Astrocyte of the cerebellum (primary cell): ENCODE results near the gene ADAMTSL3.

ENCODE experiments used
- DNase-seq: peaks from one replicate; pipeline ENCODE4 v3.0.0-alpha.2; 2011; ENCODE audit warnings: low read depth
- H3K4me3 ChIP-seq: 2 replicates; pipeline ENCODE4 v1.5.1; 2011; ENCODE audit warnings: mild to moderate bottlenecking, low read depth, low read length, moderate library complexity
- in situ Hi-C: cut with HindIII; loops from 2 replicates; pipeline ENCODE4 v1.10.0; 2017; ENCODE audit warnings: low sequenced_read_pairs
- TF ChIP-seq, protein P1 (sequence below): IDR thresholded peaks from 2 replicates; pipeline ENCODE4 v1.5.1; 2012; ENCODE audit warnings: low read length, low read depth, moderate library complexity, mild to moderate bottlenecking; ENCODE audit errors: missing control alignments

Gene ADAMTSL3

DNA sequence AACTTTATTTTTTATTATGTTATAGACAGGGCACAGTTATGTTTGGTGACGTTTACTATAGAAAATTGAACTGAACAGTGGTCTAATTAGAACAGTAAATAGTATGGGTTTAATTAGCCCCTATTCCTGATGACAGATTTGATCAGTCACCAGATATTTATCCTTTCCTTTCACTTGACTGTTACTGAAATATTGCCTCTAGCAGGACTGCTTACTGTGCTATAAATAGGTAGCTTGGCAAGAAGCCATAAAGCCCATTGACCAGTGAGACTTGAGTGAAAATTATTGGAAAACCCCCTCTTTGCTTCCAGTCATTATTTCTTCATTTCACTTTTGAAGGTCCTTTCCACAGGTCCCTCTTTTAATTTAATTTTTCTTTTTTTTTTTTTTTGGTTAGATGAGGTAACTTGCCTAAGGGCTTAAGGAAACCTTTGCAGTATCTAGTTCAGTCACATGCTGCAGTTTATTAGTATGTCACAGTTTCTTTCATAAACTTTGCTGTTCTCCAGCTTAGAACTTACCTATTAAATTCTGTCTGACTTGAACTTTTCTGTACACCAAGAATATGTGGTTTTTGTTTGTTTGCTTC is 115.6 kb downstream of the ADAMTSL3 start:
- TF ChIP-seq, protein P1, sequence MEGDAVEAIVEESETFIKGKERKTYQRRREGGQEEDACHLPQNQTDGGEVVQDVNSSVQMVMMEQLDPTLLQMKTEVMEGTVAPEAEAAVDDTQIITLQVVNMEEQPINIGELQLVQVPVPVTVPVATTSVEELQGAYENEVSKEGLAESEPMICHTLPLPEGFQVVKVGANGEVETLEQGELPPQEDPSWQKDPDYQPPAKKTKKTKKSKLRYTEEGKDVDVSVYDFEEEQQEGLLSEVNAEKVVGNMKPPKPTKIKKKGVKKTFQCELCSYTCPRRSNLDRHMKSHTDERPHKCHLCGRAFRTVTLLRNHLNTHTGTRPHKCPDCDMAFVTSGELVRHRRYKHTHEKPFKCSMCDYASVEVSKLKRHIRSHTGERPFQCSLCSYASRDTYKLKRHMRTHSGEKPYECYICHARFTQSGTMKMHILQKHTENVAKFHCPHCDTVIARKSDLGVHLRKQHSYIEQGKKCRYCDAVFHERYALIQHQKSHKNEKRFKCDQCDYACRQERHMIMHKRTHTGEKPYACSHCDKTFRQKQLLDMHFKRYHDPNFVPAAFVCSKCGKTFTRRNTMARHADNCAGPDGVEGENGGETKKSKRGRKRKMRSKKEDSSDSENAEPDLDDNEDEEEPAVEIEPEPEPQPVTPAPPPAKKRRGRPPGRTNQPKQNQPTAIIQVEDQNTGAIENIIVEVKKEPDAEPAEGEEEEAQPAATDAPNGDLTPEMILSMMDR: no peak
- H3K4me3 ChIP-seq: no peak overlapping the region
- in situ Hi-C loops: no loop called here
- DNase-seq: no peak

DNA sequence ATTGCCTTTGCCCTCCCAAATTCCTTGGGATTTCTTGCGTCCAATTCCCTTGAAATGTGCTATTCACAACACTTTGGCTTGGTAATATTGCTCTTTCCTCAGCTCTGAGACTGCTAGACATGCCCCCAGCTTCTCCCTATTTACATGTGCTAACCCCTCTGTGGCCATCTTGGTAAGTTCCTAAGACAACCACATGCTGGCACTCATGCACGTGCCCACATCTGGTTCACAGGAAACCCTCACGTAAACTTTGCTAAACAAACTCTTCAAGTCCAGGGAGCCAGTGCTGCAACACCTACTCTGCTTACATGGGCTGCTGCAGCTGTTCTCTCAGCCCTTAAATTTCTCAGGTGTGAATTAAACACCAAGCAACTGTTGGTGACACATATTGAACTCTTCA is 121.8 kb downstream of the ADAMTSL3 start:
- DNase-seq: no peak
- H3K4me3 ChIP-seq: no peak overlapping the region
- in situ Hi-C loops: no loop called here
- TF ChIP-seq, protein P1: no peak

DNA sequence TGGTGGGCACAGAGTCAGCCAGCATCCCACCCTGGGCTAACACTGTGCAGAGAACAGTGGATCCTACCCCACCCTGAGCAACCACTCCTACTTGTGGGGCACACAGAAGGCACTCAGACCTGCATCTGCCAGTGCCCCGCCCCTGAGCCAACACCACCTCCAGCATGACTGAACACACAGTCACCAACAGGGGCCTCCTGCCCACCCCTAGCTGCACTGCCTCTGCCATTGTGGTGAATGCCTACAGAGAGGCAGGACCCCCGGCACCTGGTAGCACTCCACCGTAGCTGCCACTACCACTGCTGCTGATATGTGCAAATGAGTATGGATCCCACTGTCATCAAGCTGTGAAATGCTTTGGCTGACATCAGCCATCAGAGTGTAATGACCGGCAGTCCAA is 123.1 kb downstream of the ADAMTSL3 start:
- DNase-seq: no peak
- in situ Hi-C loops: no loop called here
- no peak overlapping the region for H3K4me3 ChIP-seq
- TF ChIP-seq, protein P1: no peak

DNA sequence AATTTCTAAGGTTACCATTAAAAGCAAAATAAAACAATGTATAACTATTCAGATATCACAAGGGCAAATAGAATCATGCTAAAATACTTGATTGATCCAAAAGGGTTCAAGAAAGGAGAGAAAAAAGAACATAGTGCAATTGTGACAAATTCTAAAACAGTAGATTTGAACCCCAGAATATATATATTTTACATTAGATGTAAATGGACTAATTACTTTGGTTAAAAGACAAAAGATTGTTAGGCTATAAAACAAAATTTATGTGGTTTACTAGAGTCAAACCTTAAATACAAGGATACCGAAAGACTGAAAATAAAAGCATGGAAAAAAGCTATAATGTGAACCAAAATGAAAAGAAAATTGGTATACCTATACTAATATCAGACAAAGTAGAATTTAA is 129.3 kb downstream of the ADAMTSL3 start:
- DNase-seq: no peak
- TF ChIP-seq, protein P1: no peak
- in situ Hi-C loops: no loop called here
- H3K4me3 ChIP-seq: no peak overlapping the region

DNA sequence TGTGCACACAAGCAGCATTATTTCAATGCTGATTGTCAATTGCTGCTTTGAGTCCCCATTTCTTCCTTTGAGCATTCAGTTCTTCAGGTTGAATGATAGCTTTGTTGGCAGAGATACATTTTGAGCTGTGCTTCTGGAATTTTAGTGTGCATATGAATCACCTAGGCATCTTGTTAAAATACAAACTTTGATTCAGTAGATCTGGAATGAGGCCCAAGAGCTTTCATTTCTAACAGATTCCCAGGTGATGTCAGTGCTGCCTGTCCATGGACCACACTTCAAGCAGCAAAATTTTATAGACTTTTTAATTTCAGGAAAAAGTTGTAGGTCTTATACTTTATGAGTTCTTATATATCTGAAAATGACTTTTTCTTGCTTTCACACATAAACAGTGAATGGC is 131.1 kb downstream of the ADAMTSL3 start:
- no peak overlapping the region for H3K4me3 ChIP-seq
- peak; percentile 18 for DNase-seq
- in situ Hi-C loops: no loop called here
- TF ChIP-seq, protein P1: no peak

DNA sequence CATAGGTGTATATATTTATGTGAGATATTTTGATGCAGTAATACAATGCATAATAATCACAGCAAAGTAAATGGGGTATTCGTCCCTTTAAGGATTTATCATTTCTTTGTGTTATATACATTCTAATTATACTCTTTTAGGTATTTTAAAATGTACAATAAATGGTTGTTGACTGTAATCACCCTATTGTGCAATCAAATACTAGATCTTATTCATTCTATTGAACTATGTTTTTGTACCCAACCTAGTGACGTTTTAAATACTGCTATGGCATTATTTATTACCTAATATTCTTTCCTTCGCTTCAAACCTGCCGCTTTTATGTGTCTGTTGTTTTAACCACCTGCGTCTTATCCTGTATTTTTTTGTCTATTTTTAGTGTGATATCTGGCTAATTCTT is 132.4 kb downstream of the ADAMTSL3 start:
- DNase-seq: no peak
- in situ Hi-C loops: no loop called here
- TF ChIP-seq, protein P1: no peak
- no peak overlapping the region for H3K4me3 ChIP-seq
